K562 (cell line): ENCODE measurements around the gene PLSCR3. TPM values are rescaled to one million over a fixed set of nuclear protein-coding genes. Genes with fewer than 3 reads are reported as not detected.

Experiments used
- ATAC-seq: fragments of 200-7000 bp; cut with Tn5 transposase; 3 replicates; pipeline ENCODE4 v1.9.1; 2020; ENCODE audit warnings: moderate library complexity
- BruUV-seq: library from RNA; stranded (reverse); fragments of 400-500 nt; replicated peaks from 2 replicates; lab custom pipeline; 2021; lab: Mats Ljungman, UMichigan
- CTCF ChIA-PET: fragments of 300-600 bp; formaldehyde crosslinking; extraction: SDS; loops from one replicate; lab custom pipeline; 2021; ENCODE audit warnings: low intra/inter-chr PET ratio; lab: Yijun Ruan, JAX
- POLR2A ChIA-PET: fragments of 300-600, 350-650 bp; sonication (Branson Sonifier 250); formaldehyde crosslinking; extraction: SDS; loops from one replicate; lab custom pipeline; 2021; ENCODE audit warnings: antibody characterized with exemption, inconsistent platforms; lab: Yijun Ruan, JAX
- DNase-seq, 4 experiments: peaks; one replicate each; pipeline versions ENCODE4 v3.0.0 to v3.0.0-alpha.2; 2011 to 2018; ENCODE audit warnings: low spot score in 3 of 4, mixed read lengths in 3 of 4; ENCODE audit errors: extremely low read depth in 1 of 4
- FAIRE-seq: peaks from 2 replicates; lab custom pipeline; 2011; peaks lifted over from hg19 to GRCh38; lab: Jason Lieb, UNC
- H2AFZ ChIP-seq: 2 replicates; pipeline ENCODE4 v1.6.0; 2011; ENCODE audit warnings: low read depth, low read length, control low read depth, inconsistent platforms
- H3K27ac ChIP-seq: fragments of 200-600 bp; 3 replicates; pipeline ENCODE4 v1.8.0; 2011; ENCODE audit warnings: low read depth, mild to moderate bottlenecking, control low read depth, inconsistent platforms, low read length, moderate library complexity, mixed read lengths; ENCODE audit errors: extremely low read depth
- H3K27me3 ChIP-seq, 2 experiments: fragments of 300-600 bp in 1 of 2; 2 replicates in 1 of 2; 3 replicates in 1 of 2; pipeline versions ENCODE4 v1.6.0 to v1.8.0; 2011; ENCODE audit warnings: inconsistent platforms in 2 of 2, low read length in 2 of 2, mild to moderate bottlenecking in 1 of 2, mixed read lengths in 1 of 2, moderate library complexity in 1 of 2; ENCODE audit not compliant: control insufficient read depth in 2 of 2, insufficient read depth in 2 of 2
- H3K36me3 ChIP-seq: fragments of 300-600 bp; 3 replicates; pipeline ENCODE4 v1.8.0; 2011; ENCODE audit warnings: mild to moderate bottlenecking, low read length, inconsistent platforms; ENCODE audit not compliant: control insufficient read depth, insufficient read depth
- H3K4me1 ChIP-seq, 2 experiments: fragments of 200-600 bp in 1 of 2; replicated peaks in 1 of 2; 2 replicates in 1 of 2; 3 replicates in 1 of 2; pipeline versions ENCODE4 v1.5.1 to v1.8.0; 2011; ENCODE audit warnings: inconsistent platforms in 2 of 2, low read length in 2 of 2, mild to moderate bottlenecking in 1 of 2, mixed read lengths in 1 of 2, moderate library complexity in 1 of 2; ENCODE audit not compliant: control insufficient read depth in 2 of 2, insufficient read depth in 2 of 2
- H3K4me2 ChIP-seq: 2 replicates; pipeline ENCODE4 v1.6.1; 2011; ENCODE audit warnings: low read length, control low read depth, inconsistent platforms, mixed read lengths; ENCODE audit not compliant: insufficient read depth
- H3K4me3 ChIP-seq: fragments of 200-600 bp; sonication (generic), shearing (Covaris generic); 2 replicates; pipeline ENCODE4 v1.5.1; 2016; ENCODE audit warnings: control low read depth, inconsistent platforms
- H3K79me2 ChIP-seq: fragments of 200-600 bp; 3 replicates; pipeline ENCODE4 v1.8.0; 2011; ENCODE audit warnings: low read length, inconsistent platforms; ENCODE audit not compliant: control insufficient read depth, insufficient read depth
- H3K9ac ChIP-seq, 2 experiments: 2 replicates each; pipeline versions ENCODE4 v1.6.0 to v1.6.1; 2011; ENCODE audit warnings: low read depth in 2 of 2, low read length in 2 of 2, control low read depth in 1 of 2, inconsistent platforms in 1 of 2, mild to moderate bottlenecking in 1 of 2, mixed read lengths in 1 of 2; ENCODE audit not compliant: insufficient read depth in 1 of 2
- H3K9me1 ChIP-seq: one replicate; pipeline ENCODE4 v1.6.0; 2011; ENCODE audit warnings: inconsistent platforms, mild to moderate bottlenecking, low read length, moderate library complexity; ENCODE audit not compliant: control insufficient read depth, insufficient read depth
- H3K9me3 ChIP-seq: replicated peaks from 2 replicates; pipeline ENCODE4 v1.5.1; 2011; ENCODE audit warnings: low read depth, low read length, inconsistent platforms; ENCODE audit not compliant: control insufficient read depth, insufficient read depth
- H4K20me1 ChIP-seq: replicated peaks from 2 replicates; pipeline ENCODE4 v1.6.1; 2011; ENCODE audit warnings: low read length, inconsistent platforms, mixed read lengths; ENCODE audit not compliant: control insufficient read depth, insufficient read depth
- CTCF ChIP-seq, 3 experiments: IDR thresholded peaks in 2 of 3; conservative IDR thresholded peaks in 1 of 3; 2 replicates each; pipeline ENCODE4 v1.5.1; 2011 to 2012; ENCODE audit warnings: low read length in 3 of 3, mild to moderate bottlenecking in 3 of 3, control low read depth in 2 of 3, improper control_type of control experiment in 1 of 3, inconsistent platforms in 1 of 3, low read depth in 1 of 3, mixed read lengths in 1 of 3, moderate library complexity in 1 of 3; ENCODE audit not compliant: insufficient read depth in 2 of 3
- WGBS: fragments of 100-300 bp; shearing (Covaris generic); methylation state at CpG from one replicate; pipeline ENCODE4 v1.1.6; 2016; ENCODE audit warnings: low coverage, mixed read lengths; ENCODE audit not compliant: insufficient coverage; ENCODE audit errors: missing lambda C conversion rate; 5-methylcytosine and 5-hydroxymethylcytosine counted together
- in situ Hi-C: fragments of 300-500 bp; cut with MboI; formaldehyde crosslinking; loops from 4 replicates; pipeline ENCODE4 v1.15.0; 2018; ENCODE audit warnings: inconsistent platforms, mixed read lengths
- intact Hi-C: fragments of 100-400 bp; cut with micrococcal nuclease; formaldehyde crosslinking; loops from 2 replicates; pipeline ENCODE4 v1.14.2; 2022
- polyA plus RNA-seq, 8 experiments: library from polyadenylated mRNA; depleted of rRNA in 4 of 8; stranded (reverse) in 5 of 8; unstranded in 3 of 8; fragments of >200 nt; fragmentation: Nextera tagmentation in 2 of 8; fragmentation: Illumina TruSeq in 1 of 8; extraction: Ambion mirVana in 2 of 8; extraction: Trizol in 1 of 8; gene quantifications; 2 replicates each; pipeline versions ENCODE4 v1.2.1 to v1.2.3, GENCODE V29; 2011 to 2014; ENCODE audit warnings: inconsistent platforms in 1 of 8, missing spikeins in 1 of 8
- total RNA-seq, 7 experiments: library from RNA; depleted of rRNA in 6 of 7; stranded (reverse); fragments of >200 nt in 6 of 7; fragmentation: Illumina TruSeq in 2 of 7; extraction: Trizol in 2 of 7; gene quantifications; 2 replicates each; pipeline versions ENCODE4 v1.2.1 to v1.2.3, GENCODE V29; 2011 to 2021; ENCODE audit warnings: low replicate concordance in 1 of 7
- TF ChIP-seq, protein P1 (sequence below): fragments of 450-650 bp; IDR thresholded peaks from 2 replicates; pipeline ENCODE4 v1.6.1; 2016; ENCODE audit warnings: missing biosample characterization, missing genetic modification characterization

PLSCR3 gene
- total and polyA plus RNA-seq, 9 of the 15 experiments (the other 6 are each of a cell fraction or from before 2014, with no cell fraction given): 3.2 to 16.8 (median 4.5) TPM

DNA sequence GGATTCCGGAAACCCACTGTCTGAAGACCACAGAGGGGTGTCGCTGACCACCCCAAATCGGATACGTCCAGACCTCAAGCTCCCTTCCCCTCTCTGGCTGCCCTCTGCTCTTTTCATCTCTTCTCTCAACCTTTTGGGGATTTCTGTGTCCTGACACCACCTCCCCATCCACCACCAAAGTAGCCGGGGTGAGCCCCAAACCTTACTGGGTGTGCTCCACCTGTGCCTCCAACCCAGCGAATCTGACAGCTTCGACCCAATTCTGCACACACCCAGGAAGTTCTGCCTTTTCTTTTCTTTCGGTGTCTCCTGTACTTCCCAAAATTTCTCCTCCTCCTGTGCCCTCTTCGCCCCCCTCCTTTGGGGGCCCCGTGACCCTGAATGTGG lies 41.8 kb downstream of the PLSCR3 start:
- in situ Hi-C loops: loop anchor here (10.0 kb wide), 1 partner anchor 202 kb away; the partner anchor contains the start of gene TNFSF13

More for the DNA sequence above, 41.8 kb downstream of the PLSCR3 start:
- BruUV-seq: TSS peak; percentile 64
- ChIA-PET POLR2A (interaction anchor here (0.6 to 1.6 kb wide), 5 partner anchors 11 to 143 kb away, joined by 3 to 6 read pairs (median 4); partner anchors contain the start of gene ZBTB4), CTCF (interaction anchor here (0.7 kb wide), 1 partner anchor 127 kb away, joined by 4 read pairs; the partner anchor contains the start of gene ZBTB4)
- H3K4me3 ChIP-seq: peak overlapping the region; percentile 72
- peaks cover 3 to 65% of the 10 kb centered on the region in 2 experiments; a peak in 3 of 5 replicates for H3K4me1 ChIP-seq
- TF ChIP-seq, protein P1, sequence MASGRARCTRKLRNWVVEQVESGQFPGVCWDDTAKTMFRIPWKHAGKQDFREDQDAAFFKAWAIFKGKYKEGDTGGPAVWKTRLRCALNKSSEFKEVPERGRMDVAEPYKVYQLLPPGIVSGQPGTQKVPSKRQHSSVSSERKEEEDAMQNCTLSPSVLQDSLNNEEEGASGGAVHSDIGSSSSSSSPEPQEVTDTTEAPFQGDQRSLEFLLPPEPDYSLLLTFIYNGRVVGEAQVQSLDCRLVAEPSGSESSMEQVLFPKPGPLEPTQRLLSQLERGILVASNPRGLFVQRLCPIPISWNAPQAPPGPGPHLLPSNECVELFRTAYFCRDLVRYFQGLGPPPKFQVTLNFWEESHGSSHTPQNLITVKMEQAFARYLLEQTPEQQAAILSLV (tag): no peak
- peak in 1 of 3 experiments; percentile 55; a peak in 2 of 6 replicates for TF ChIP-seq CTCF (IDR thresholded peaks at IDR 0.05 in 2 of 3, conservative IDR thresholded peaks at IDR 0.05 in 1 of 3; ENCODE audit: insufficient read depth in 2 of 3, low read depth in 1 of 3, low read length in 3 of 3)
- peaks cover 8% of the 10 kb centered on the region for H3K79me2 ChIP-seq
- FAIRE-seq (no peak), ATAC-seq (no peak), DNase-seq (no peak)
- H3K4me2 ChIP-seq: peak overlapping the region; percentile 80
- H3K9me3 ChIP-seq: no peaks in the 10 kb centered on the region
- intact Hi-C loops: loop anchor here (5.0 kb wide), 1 partner anchor 130 kb away; the partner anchor contains the start of genes POLR2A and SLC35G6
- peak overlapping the region; percentile 79 to 91 for H3K9ac ChIP-seq
- peak overlapping the region; percentile 84 for H2AFZ ChIP-seq
- H3K36me3 ChIP-seq: no peaks in the 10 kb centered on the region
- 33% methylated on average over 5 of the region's 10 CpGs for WGBS
- no peaks in the 10 kb centered on the region for H3K27me3 ChIP-seq
- H4K20me1 ChIP-seq: no peaks in the 10 kb centered on the region
- no peaks in the 10 kb centered on the region for H3K9me1 ChIP-seq
- peak overlapping the region; percentile 88; the same call in 2 of the 3 replicates for H3K27ac ChIP-seq
